Fibroblast of skin of right biceps (primary cell): ENCODE measurements around the gene E2F6.

Experiments
- DNase-seq: peaks from one replicate; pipeline ENCODE4 v3.0.0-alpha.2; 2013

Gene E2F6

GRCh38 chr2:11492720-11493119 lies 26.8 kb upstream of the E2F6 start:
- DNase-seq: no peak

- DNase-seq: no peak
These were observed 26.3 kb upstream of the E2F6 start for GRCh38 chr2:11492244-11492643.

- DNase-seq: no peak
These were observed 25.5 kb upstream of the E2F6 start for GRCh38 chr2:11491348-11491933.

GRCh38 chr2:11490194-11490593 lies 24.2 kb upstream of the E2F6 start:
- no peak for DNase-seq

- DNase-seq: no peak
These were observed 22.8 kb upstream of the E2F6 start for GRCh38 chr2:11488809-11489208.

- DNase-seq: no peak
These were observed 18.1 kb upstream of the E2F6 start for GRCh38 chr2:11483806-11484617.

GRCh38 chr2:11482473-11483035 lies 16.6 kb upstream of the E2F6 start:
- DNase-seq: peak; percentile 2

- DNase-seq: no peak
These were observed 16.0 kb upstream of the E2F6 start for GRCh38 chr2:11481789-11482472.

- no peak for DNase-seq
These were observed 15.4 kb upstream of the E2F6 start for GRCh38 chr2:11481426-11481788.

GRCh38 chr2:11480859-11481258 lies 14.9 kb upstream of the E2F6 start:
- peak; percentile 10 for DNase-seq

GRCh38 chr2:11480406-11480805 lies 14.4 kb upstream of the E2F6 start:
- no peak for DNase-seq

GRCh38 chr2:11478899-11479605 lies 13.1 kb upstream of the E2F6 start:
- DNase-seq: no peak

- peak; percentile 77 for DNase-seq
These were observed 12.0 kb upstream of the E2F6 start for GRCh38 chr2:11477994-11478393.

- DNase-seq: no peak
These were observed 7.9 kb upstream of the E2F6 start for GRCh38 chr2:11473659-11474433.

- no peak for DNase-seq
These were observed 1.8 kb upstream of the E2F6 start for GRCh38 chr2:11467749-11468148.

- no peak for DNase-seq
These were observed 1.2 kb upstream of the E2F6 start for GRCh38 chr2:11467129-11467649.

GRCh38 chr2:11466307-11467128 lies 557 bp upstream of the E2F6 start:
- no peak for DNase-seq

GRCh38 chr2:11465110-11465484 lies 864 bp downstream of the E2F6 start:
- no peak for DNase-seq

- no peak for DNase-seq
These were observed 6.1 kb downstream of the E2F6 start for GRCh38 chr2:11459816-11460215.

GRCh38 chr2:11458753-11459152 lies 7.2 kb downstream of the E2F6 start:
- no peak for DNase-seq

- DNase-seq: no peak
These were observed 8.0 kb downstream of the E2F6 start for GRCh38 chr2:11457935-11458334.
